Posterior vena cava (tissue), 2 donors: ENCODE data around the gene CHMP4B. TPM values are rescaled to one million over a fixed set of nuclear protein-coding genes. Genes with fewer than 3 reads are reported as not detected.

Source experiments
- DNase-seq: peaks from one replicate; pipeline ENCODE4 v3.0.0-alpha.2; 2020; ENCODE audit warnings: low spot score
- intact Hi-C, 2 donors: fragments of 100-400 bp; cut with DNase I; formaldehyde crosslinking; loops; one replicate each; pipeline versions ENCODE4 v1.14.1 to v1.14.2; 2022 to 2023
- long read RNA-seq, 2 donors: library from polyadenylated mRNA; unstranded; transcript quantifications; one replicate each; pipeline ENCODE4 v2.0.0, GENCODE V29; 2020 to 2021
- total RNA-seq, 2 donors: library from RNA; stranded (reverse); fragmentation: NEBNext Ultra II Directional; extraction: Animal tissue kit (Norgen Biotek cat#: 25700); gene quantifications; one replicate each; pipeline ENCODE4 v1.2.1, GENCODE V29; 2021
- donor health status: DM: yes; HTN: yes; CAD: no.
- donor health status: DM: yes; HTN: yes; CAD: no.

Gene CHMP4B, protein sequence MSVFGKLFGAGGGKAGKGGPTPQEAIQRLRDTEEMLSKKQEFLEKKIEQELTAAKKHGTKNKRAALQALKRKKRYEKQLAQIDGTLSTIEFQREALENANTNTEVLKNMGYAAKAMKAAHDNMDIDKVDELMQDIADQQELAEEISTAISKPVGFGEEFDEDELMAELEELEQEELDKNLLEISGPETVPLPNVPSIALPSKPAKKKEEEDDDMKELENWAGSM
- 100 to 1,000 TPM in 1 of 2 donors, 10 to 100 TPM in 1; 79.2 to 104 TPM for total RNA-seq
- long read RNA-seq, donor 1, partial matches to known transcripts, result 1 of 1 reads
- long read RNA-seq, donor 1, other reads (novel, unspliced or antisense), result 0 of 1 reads
- long read RNA-seq, donor 2, partial matches to known transcripts, result 2 of 2 reads
- long read RNA-seq, donor 2, other reads (novel, unspliced or antisense), result 0 of 2 reads

DNA sequence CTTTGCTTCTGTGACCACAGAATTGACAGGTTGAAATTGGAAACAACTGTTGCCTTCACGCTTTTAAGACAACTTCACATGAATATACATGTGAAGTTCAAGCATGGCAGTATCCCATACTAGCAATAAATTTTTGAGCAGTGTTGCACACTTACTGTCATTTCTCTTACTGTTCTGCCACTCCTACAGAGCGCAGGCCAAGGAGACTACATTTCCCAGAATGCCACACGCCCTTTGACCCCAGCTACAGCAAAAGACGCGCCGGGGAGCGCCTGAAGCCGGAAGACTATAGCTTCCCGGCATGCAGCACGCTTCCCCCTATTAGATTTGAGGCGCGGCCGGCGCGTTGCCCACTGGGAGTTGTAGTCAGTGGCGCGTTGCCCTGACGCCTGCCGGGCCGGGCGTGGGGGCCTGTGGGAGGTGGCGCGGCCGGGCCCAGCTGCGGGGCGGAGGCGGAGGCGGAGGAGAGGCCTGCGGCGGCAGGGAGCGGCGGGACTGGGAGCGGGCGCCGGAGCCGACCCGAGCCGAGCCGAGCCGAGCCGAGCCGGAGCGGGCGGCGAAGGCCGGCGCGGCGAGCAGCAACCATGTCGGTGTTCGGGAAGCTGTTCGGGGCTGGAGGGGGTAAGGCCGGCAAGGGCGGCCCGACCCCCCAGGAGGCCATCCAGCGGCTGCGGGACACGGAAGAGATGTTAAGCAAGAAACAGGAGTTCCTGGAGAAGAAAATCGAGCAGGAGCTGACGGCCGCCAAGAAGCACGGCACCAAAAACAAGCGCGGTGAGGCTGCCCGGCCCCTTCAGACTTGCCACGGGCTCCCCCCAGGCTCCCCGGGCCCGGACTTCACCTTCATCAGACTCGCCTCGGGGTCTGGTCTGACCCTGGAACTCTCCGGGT is at the start of gene CHMP4B:
CHMP4B (plus strand) TSS at position 464 of the 891 bp plus-strand sequence; CDS start at position 585, 121 bp downstream.
- intact Hi-C loops, result no loop called here
- DNase-seq, result peak; percentile 100

DNA sequence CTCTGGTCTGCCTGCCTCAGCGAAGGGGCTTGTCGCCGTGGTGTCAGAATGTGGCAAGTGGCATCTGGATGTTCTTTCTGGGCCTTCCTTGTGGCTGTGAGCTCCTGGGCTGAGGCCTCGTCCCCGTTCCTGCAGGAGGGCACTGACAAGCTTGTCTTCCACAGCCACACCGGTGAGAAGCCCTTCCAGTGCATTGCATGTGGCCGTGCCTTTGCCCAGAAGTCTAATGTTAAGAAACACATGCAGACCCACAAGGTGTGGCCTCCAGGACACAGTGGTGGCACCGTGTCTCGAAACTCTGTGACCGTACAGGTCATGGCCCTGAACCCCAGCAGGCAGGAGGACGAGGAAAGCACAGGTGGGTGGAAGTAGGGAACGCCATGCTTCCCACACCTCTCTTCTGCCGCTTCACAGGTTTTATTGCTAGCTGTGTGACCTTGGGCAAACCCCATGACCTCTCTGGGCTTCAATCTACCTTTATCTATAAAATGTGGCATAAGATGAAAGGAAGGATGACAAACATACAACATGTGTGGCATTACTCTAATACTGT is 49.4 kb upstream of the CHMP4B start:
- intact Hi-C loops, result no loop called here
- DNase-seq, result peak; percentile 67

DNA sequence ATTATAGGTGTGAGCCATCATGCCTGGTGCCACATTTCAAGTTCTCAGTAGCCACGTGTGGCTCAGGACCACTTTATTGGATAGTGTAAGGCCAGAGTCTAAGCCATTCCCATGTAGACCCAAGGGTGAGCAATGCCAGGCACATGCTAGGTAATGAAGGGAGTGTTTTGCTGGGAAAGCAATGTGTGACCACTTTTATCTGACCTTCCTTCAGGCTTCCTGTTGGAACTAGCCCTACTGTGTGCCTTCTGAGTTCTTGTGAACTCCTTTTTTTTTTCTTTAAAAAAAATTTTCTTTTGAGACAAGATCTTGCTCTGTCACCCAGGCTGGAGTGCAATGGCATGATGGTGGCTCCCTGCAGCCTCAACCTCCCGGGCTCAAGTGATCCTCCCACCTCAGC is 46.0 kb upstream of the CHMP4B start:
- intact Hi-C loops, result no loop called here
- no peak for DNase-seq

DNA sequence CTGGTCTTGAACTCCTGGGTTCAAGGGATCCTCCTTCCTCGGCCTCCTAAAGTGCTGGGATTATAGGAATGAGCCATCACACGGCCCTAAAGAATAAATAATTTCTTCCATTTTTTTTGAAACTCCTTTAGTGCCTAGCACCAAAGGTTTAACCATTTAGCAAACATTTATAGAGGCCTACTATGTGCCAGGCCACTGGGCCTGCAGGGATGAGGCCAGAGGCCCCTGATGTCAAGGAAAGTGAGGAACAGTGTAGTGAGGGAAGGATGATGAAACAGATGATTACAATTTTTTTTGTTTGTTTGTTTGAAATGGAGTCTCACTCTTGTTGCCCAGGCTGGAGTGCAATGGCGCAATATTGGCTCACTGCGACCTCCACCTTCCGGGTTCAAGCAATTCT is 45.6 kb upstream of the CHMP4B start:
- DNase-seq, result no peak

DNA sequence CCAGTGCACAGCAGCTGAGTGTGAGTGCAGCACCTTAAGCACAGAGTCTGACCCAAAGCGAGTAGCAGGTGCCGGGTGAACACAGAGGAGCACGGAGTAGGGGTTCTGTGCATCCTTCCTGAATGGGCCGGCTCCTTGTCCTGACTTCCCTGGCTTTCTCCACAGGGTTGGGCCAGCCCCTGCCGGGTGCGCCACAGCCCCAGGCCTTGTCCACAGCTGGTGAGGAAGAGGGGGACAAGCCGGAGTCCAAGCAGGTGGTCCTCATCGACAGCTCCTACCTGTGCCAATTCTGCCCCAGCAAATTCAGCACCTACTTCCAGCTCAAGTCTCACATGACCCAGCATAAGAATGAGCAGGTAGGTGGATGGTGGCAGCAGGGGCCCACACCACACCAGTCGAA is 44.5 kb upstream of the CHMP4B start:
- intact Hi-C loops, result no loop called here
- peak; percentile 54 for DNase-seq

More for the DNA sequence above, 45.6 kb upstream of the CHMP4B start:
- intact Hi-C loops, result no loop called here

DNA sequence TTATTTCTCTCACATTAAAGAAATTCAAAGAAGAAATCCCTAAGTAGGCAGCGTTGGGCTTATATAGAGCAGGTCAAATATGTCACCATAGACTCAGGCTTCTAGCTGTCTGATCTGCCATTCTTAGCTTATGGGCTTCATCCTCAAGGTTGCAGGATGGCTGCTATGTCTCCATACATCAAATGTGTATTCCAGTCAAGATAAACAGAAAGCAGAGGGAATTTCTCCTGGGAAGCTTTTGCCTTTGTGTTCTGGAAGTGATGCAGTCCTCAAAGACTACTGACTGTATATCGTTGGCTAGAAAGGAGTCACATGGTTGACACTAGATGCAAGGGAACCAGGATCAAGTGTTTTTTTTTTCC is 43.4 kb upstream of the CHMP4B start:
- intact Hi-C loops, result no loop called here
- DNase-seq, result no peak

DNA sequence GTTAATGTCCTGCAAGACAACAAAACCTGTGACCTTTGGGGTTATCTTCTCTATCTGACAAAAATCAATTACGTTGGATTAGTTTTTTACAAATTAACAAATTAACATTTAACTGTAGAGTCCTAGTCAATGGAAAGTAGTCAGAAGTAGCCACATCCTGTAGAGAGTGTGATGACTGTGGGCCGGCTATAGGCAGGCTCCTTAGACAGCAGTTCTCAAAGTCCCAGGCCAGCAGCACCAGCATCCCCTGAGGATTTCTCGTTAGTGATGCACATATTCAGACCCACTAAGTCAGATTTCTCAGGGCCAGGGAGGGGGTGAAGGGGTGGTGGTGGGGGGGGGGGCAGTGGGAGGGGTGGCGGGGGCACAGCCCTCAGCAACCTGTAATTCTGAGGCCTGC is 42.1 kb upstream of the CHMP4B start:
- intact Hi-C loops, result no loop called here
- DNase-seq, result peak; percentile 32

DNA sequence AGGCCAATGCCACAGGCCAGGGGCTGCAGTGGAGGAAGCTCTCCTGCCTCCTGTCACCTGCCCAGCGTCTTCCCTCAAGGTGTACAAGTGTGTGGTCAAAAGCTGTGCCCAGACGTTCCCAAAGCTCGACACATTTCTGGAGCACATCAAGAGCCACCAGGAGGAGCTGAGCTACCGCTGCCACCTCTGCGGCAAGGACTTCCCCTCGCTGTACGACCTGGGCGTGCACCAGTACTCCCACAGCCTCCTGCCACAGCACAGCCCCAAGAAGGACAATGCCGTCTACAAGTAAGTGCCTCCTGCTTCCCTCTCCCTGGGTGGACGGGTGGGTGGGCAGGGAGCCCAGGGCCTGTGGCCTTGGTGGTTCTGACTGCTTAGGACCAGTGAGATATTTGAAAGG is 41.1 kb upstream of the CHMP4B start:
- DNase-seq, result peak; percentile 62

DNA sequence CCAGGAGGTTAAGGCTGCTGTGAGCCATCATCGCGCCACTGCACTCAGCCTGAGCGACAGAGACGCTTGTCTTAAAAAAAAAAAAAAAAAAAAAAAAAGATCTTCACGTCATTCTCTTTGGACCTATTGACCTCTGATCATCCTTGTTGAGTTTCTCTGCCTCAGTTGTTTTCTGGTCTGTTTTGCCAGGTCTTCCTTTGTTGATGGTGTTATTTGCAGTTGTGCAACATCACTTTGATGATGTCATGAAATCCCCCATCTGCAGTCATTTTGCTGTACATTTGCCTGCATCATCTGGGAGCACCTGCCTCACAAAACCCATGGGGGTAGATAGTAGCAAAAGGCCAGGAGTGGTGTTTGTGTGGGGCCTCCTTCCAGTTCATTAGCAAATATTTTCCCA is 39.2 kb upstream of the CHMP4B start:
- intact Hi-C loops, result no loop called here
- DNase-seq, result no peak

More for the DNA sequence above, 41.1 kb upstream of the CHMP4B start:
- intact Hi-C loops, result no loop called here

DNA sequence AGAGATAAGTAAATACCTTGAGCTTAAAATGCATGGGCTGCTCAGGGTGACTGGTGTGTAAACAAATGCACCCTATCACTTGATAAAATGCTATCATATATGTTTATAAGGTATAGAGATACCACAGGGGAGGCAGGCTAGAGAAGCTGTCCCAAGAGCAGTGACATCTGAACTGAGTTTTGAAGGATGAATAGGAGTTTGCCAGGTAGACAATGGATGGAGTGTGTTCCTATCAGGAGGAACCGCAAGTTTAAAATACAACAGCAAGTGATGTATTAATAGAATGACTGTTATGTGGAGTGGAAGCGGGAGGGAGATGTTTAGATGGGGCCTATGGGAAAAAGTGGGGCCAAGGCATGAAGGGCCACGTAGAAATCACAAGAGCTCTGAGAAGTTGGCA is 38.7 kb upstream of the CHMP4B start:
- intact Hi-C loops, result no loop called here
- DNase-seq, result no peak

DNA sequence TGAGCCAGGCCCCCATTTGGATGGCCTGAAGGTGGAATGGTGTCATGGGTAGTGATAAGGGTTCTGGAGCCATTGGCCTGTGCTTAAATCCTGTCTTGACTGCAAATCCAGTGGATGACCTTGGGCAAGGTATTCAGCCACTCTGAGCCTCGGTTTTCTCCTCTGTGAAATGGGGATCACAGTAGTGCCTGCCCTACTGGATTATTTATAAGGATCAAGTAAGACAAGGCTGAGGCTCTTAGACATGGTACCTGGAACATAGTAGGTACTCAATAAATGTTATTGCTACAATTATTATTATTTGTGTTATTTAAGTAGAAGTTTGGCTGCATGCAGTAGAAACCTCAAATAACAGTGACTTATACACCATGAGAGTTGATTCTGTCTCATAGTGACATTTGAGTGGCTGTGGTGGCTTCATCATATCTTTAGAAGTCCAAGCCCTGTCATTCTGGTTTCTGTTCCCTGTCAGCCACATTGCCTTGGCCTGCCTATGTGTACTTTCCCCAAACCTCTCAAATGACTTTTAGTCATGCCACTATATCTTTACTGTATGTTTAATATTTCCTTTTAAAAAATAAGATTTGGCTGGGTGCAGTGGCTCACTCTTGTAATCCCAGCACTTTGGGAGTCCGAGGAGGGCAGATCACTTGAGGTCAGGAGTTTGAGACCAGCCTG is 37.6 kb upstream of the CHMP4B start:
- intact Hi-C loops, result no loop called here
- no peak for DNase-seq

DNA sequence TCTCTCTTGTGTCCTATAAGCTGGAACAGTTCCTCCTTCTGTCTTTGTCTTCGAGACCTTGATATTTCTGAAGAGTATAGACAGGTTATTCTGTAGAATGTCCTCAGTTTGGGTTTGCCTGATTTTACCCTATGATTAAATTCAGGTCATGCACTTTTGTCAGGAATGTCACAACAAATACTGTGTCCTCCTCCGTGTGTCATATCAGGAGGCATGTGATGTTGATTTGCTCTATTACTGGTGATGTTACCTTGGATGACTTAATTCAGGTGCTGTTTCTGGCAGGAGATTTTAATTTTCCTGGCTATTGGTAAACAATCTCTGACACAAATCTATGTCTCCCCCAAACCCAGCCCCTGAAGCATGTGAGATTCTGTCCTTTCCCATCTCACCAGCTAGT is 33.3 kb upstream of the CHMP4B start:
- intact Hi-C loops, result no loop called here
- no peak for DNase-seq

DNA sequence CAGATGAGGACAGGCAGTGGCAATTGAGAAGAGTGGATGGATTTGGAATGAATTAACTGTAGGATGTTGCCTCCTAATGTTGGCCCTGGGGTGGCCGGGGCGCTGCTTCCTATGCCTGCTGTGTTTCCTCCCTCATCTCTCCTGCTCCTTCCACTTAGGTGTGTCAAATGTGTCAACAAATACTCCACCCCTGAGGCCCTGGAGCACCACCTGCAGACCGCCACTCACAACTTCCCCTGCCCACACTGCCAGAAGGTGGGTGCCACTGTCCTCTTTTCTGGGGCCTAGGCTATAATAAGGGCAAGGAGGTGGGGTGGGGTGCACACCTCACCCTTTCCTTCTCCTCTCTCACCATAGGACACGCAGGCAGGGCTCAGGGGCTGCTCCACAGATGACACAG is 30.0 kb upstream of the CHMP4B start:
- intact Hi-C loops, result no loop called here
- peak; percentile 42 for DNase-seq

DNA sequence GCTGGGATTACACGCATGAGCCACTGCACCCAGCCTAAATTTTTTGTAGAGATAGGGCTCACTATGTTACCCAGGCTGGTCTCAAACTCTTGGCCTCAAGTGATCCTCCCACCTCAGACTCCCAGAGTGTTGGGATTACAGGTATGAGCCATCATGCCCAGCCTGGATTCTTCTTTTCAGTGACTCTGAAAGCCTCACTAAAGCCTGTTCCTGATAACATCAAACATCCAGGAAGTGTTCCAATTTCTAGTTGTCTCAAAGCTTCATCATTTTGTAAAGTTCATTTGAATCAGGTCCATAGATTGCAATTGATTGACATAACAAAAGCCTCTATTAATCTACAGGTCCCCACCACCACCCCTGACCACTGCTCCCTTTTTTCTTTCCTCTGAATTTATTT is 29.2 kb upstream of the CHMP4B start:
- no peak for DNase-seq
- intact Hi-C loops, result no loop called here

DNA sequence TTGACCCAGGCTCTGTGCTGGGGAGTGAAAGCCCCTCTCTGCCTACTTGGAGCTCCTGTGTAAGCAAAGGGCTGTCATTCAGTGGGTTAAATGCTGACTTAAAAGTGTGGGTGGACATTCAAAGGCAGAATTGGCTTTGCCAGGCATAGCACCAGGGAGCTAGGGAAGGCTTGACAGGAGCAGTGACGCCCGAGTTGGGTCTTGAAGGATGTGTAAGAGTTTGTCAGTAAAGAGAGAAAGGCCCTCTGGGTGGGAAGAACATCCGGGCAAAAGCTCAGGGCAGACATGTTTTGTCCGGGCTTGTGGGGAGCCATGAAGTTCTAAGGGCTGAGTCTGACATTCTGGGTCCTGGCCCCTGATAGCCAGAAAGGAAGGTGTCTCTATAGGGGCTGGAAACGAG is 27.9 kb upstream of the CHMP4B start:
- intact Hi-C loops, result no loop called here
- peak; percentile 49 for DNase-seq

DNA sequence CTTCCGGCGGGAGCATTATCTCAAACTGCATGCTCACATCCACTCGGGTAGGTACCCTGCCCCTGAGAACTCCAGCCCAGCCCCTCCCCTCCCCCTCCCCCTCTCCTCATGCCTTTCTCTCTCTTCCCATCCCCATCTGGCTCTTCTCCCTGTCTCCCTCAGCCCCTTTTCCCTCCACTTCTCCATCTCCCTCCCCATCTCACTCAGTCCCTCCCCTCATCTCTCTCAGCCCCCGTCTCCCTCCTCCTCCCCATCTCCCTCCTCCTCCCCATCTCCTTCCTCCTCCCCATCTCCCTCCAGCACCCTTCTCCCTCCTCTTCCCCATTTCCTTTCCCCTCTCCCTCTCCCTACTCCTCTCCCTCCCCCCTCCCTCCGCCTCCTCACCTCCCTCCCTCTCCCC is 27.3 kb upstream of the CHMP4B start:
- peak; percentile 4 for DNase-seq
- intact Hi-C loops, result no loop called here

DNA sequence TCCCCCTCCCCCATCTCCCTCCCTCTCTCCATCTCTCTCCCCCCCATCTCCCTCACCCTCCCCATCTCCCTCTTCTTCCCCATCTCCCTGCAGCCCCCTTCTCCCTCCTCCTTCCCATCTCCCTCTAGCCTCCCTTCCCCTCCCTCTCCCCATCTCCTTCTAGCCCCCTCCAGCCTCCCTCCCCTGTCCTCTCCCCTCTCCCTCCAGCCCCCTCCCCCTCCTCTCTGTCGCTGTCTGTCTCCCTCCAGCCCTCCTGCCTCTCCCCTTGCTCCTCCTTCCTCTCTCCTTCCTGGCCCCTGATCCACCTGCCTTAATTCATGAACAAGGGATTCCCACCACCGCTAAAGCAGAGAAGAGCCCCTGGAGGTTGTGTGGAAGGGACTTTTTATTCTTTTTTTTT is 26.9 kb upstream of the CHMP4B start:
- intact Hi-C loops, result no loop called here
- peak; percentile 19 for DNase-seq

DNA sequence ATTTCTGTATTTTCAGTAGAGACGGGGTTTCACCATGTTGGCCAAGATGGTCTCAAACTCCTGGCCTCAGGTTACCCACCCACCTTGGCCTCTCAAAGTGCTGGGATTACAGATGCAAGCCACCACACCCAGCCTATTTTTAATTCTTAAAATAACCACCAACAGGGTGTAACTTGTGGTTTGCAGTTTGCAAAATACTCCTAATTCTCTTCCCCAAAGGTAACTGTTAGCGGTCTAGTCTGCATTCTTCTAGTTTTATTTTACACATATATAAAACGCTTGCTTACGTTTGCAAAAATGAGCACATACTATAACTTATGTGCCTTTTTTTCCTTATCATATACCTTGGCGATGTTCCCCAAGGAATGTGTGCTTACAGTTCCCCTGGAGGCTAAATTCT is 25.6 kb upstream of the CHMP4B start:
- intact Hi-C loops, result no loop called here
- no peak for DNase-seq

DNA sequence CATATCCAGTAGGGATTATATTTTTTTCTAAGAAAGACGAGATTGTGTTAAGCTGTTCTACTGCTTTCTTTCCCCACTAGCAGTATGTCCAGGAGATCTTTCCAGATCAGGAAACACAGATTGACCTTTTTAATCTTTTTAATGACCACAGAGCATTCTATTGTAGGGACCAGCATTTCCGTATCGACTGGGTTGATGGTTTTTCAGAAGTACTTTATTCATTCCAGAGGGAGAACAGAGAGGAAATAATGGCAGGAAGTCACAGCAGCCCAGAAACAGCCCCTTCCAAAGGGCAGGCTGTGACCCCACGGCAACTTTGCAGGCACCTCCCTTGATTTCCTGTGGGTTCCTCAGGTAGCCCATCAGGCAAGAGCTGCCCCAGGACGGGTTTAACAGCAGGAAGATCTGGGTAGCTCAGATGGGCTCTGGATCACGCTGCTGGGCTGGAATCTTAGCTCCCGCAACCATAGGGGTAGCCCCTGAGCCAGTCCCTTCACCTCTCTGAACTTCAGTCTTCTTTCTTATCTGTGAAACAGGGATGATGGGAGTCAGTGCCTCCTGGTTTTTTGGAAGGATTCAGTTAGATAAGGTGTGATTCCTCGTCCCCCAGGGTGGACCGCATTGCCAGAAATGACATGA is 23.8 kb upstream of the CHMP4B start:
- intact Hi-C loops, result no loop called here
- peak; percentile 49 for DNase-seq
